SK-N-MC (cell line): Measurements from ENCODE around the gene CTNNA2.

Source experiments
- EZH2 ChIP-seq: fragments of 200-600 bp; sonication (generic); IDR thresholded peaks from one replicate; pipeline ENCODE4 v1.6.1; 2017; ENCODE audit warnings: antibody characterized with exemption
- FOXP2 ChIP-seq: optimal IDR thresholded peaks from 2 replicates; pipeline ENCODE3; 2011; ENCODE audit warnings: mild to moderate bottlenecking, moderate library complexity; ENCODE audit not compliant: insufficient read depth; ENCODE audit errors: extremely low read length, control extremely low read depth
- POLR2AphosphoS5 ChIP-seq: IDR thresholded peaks from 2 replicates; pipeline ENCODE4 v1.6.1; 2012; ENCODE audit warnings: mild to moderate bottlenecking, low read depth, low read length, borderline replicate concordance

GRCh38 chr2:79487399-79487798 is 25.5 kb upstream of the CTNNA2 start:
- TF ChIP-seq POLR2AphosphoS5 (no peak), EZH2 (no peak), FOXP2 (no peak)
